GM19238 (cell line): Measurements from ENCODE around the gene BLOC1S6.

Experiments used
- DNase-seq: peaks from one replicate; pipeline ENCODE4 v3.0.0; 2011; ENCODE audit warnings: low spot score; ENCODE audit not compliant: insufficient read length

BLOC1S6 gene

GRCh38 chr15:45587095-45587862 is at the start of gene BLOC1S6:
Gene BLOC1S6 (plus strand): TSS chr15:45587379. CDS start chr15:45587444, 65 bp downstream.
- DNase-seq: peak; percentile 67

- no peak for DNase-seq
Observed at GRCh38 chr15:45539680-45540079, 47.5 kb upstream of the BLOC1S6 start.

GRCh38 chr15:45540531-45540930 is 46.6 kb upstream of the BLOC1S6 start:
- DNase-seq: no peak

- no peak for DNase-seq
Observed at GRCh38 chr15:45543051-45543450, 44.1 kb upstream of the BLOC1S6 start.

- no peak for DNase-seq
Observed at GRCh38 chr15:45544266-45545023, 42.7 kb upstream of the BLOC1S6 start.

- no peak for DNase-seq
Observed at GRCh38 chr15:45546789-45547188, 40.4 kb upstream of the BLOC1S6 start.

- no peak for DNase-seq
Observed at GRCh38 chr15:45548753-45549520, 38.2 kb upstream of the BLOC1S6 start.

GRCh38 chr15:45549541-45550220 is 37.5 kb upstream of the BLOC1S6 start:
- no peak for DNase-seq

GRCh38 chr15:45550436-45550835 is 36.7 kb upstream of the BLOC1S6 start:
- DNase-seq: no peak

GRCh38 chr15:45551676-45552075 is 35.5 kb upstream of the BLOC1S6 start:
- no peak for DNase-seq

- no peak for DNase-seq
Observed at GRCh38 chr15:45555934-45556608, 31.1 kb upstream of the BLOC1S6 start.

- no peak for DNase-seq
Observed at GRCh38 chr15:45572617-45573016, 14.6 kb upstream of the BLOC1S6 start.

GRCh38 chr15:45573961-45574629 is 13.1 kb upstream of the BLOC1S6 start:
- no peak for DNase-seq

- no peak for DNase-seq
Observed at GRCh38 chr15:45581919-45582318, 5.3 kb upstream of the BLOC1S6 start.

GRCh38 chr15:45583731-45584639 is 3.2 kb upstream of the BLOC1S6 start:
- DNase-seq: no peak

- DNase-seq: no peak
Observed at GRCh38 chr15:45585069-45585791, 1.9 kb upstream of the BLOC1S6 start.

GRCh38 chr15:45586125-45586524 is 1.1 kb upstream of the BLOC1S6 start:
- no peak for DNase-seq

- no peak for DNase-seq
Observed at GRCh38 chr15:45586601-45587094, 531 bp upstream of the BLOC1S6 start.

GRCh38 chr15:45587863-45588170 is 638 bp downstream of the BLOC1S6 start:
- DNase-seq: no peak
